Cardiac ventricle fibroblast (primary cell): Measurements from ENCODE around the gene HOXB9. TPM values are rescaled to one million over a fixed set of nuclear protein-coding genes. Genes with fewer than 3 reads are reported as not detected.

Source experiments
- total RNA-seq: library from RNA; depleted of rRNA; stranded (reverse); fragments of >200 nt; gene quantifications from 2 replicates; pipeline ENCODE4 v1.2.3, GENCODE V29; 2015

HOXB9 gene
- total RNA-seq: not detected in 2 replicates

GRCh38 chr17:48626245-48627117 lies at the start of gene HOXB9:
Gene HOXB9, minus strand, starts transcription at chr17:48626358. Its CDS starts 89 bp downstream, at chr17:48626269.

GRCh38 chr17:48615047-48615962 lies 10.9 kb downstream of the HOXB9 start, which contains the start of gene HOXB8:
Gene HOXB8, minus strand, starts transcription at chr17:48615292. Its CDS starts 588 bp downstream, at chr17:48614704.

GRCh38 chr17:48610282-48611211 lies 15.6 kb downstream of the HOXB9 start, which contains the start of gene HOXB7:
Gene HOXB7, minus strand, starts transcription at chr17:48611017. Its CDS starts 99 bp downstream, at chr17:48610918.

GRCh38 chr17:48604770-48605329 lies 21.3 kb downstream of the HOXB9 start, which contains the start of gene HOXB6:
Gene HOXB6, minus strand, starts transcription at chr17:48604986. Its CDS starts 6,836 bp downstream, at chr17:48598150.

GRCh38 chr17:48593126-48593829 lies 32.9 kb downstream of the HOXB9 start, which contains the start of gene HOXB5:
Gene HOXB5, minus strand, starts transcription at chr17:48593779. Its CDS starts 97 bp downstream, at chr17:48593682.

GRCh38 chr17:48589831-48590606 lies 36.1 kb downstream of the HOXB9 start, which contains the start of gene HOXB3:
Gene HOXB3, minus strand, starts transcription at chr17:48590241. Its CDS starts 37,767 bp downstream, at chr17:48552474.

GRCh38 chr17:48577946-48578615 lies 48.1 kb downstream of the HOXB9 start, which contains the start of gene HOXB4:
Gene HOXB4, minus strand, starts transcription at chr17:48578350. Its CDS starts 31 bp downstream, at chr17:48578319.

Other genes with a start within 250 kb of the HOXB9 start
- gene SKAP1, start 196.1 kb downstream of the HOXB9 start, total RNA-seq: not detected in 2 replicates
- not detected in 2 replicates for gene HOXB1, start 95.3 kb downstream of the HOXB9 start, total RNA-seq
- gene HOXB2, start 81.2 kb downstream of the HOXB9 start, total RNA-seq: 10.3 and 27.3 TPM in 2 replicates
- gene HOXB4, start 48.0 kb downstream of the HOXB9 start, total RNA-seq: 0.10 TPM in 1 of 2 replicates, not detected in the other
- 0.37 and 0.73 TPM in 2 replicates for gene HOXB3, start 36.1 kb downstream of the HOXB9 start, total RNA-seq
- not detected in 2 replicates for gene HOXB5, start 32.6 kb downstream of the HOXB9 start, total RNA-seq
- not detected in 2 replicates for gene HOXB6, start 21.4 kb downstream of the HOXB9 start, total RNA-seq
- gene HOXB7, start 15.3 kb downstream of the HOXB9 start, total RNA-seq: not detected in 2 replicates
- gene HOXB8, start 11.1 kb downstream of the HOXB9 start, total RNA-seq: not detected in 2 replicates
- not detected in 2 replicates for gene PRAC1, start 96.2 kb upstream of the HOXB9 start, total RNA-seq
- gene PRAC2, start 96.8 kb upstream of the HOXB9 start, total RNA-seq: not detected in 2 replicates
- gene HOXB13, start 102.4 kb upstream of the HOXB9 start, total RNA-seq: not detected in 2 replicates
- not detected in 2 replicates for gene TTLL6, start 190.9 kb upstream of the HOXB9 start, total RNA-seq
- 65.4 and 76.2 TPM in 2 replicates for gene CALCOCO2, start 204.7 kb upstream of the HOXB9 start, total RNA-seq